K562 (cell line): ENCODE data around the gene UFSP2. TPM values are rescaled to one million over a fixed set of nuclear protein-coding genes. Genes with fewer than 3 reads are reported as not detected.
A peak's percentile ranks its signal among the peaks of the same experiment; 100 is the strongest.

Source experiments
- CTBP1 ChIP-seq: fragments of 450-650 bp; IDR thresholded peaks from 2 replicates; pipeline ENCODE4 v1.6.1; 2016; ENCODE audit warnings: borderline replicate concordance
- DMBX1 ChIP-seq: fragments of 250-450 bp; sonication (Bioruptor Pico); IDR thresholded peaks from 2 replicates; pipeline ENCODE4 v1.8.0; 2022; ENCODE audit warnings: inconsistent platforms, mild to moderate bottlenecking, moderate library complexity, borderline replicate concordance
- DPF2 ChIP-seq: fragments of 450-650 bp; IDR thresholded peaks from 2 replicates; pipeline ENCODE4 v1.6.1; 2016
- ETV1 ChIP-seq: fragments of 450-650 bp; conservative IDR thresholded peaks from 2 replicates; pipeline ENCODE4 v1.6.1; 2016; ENCODE audit warnings: missing genetic modification characterization, control low read depth, low read depth, missing compliant biosample characterization
- GTF3C2 ChIP-seq: IDR thresholded peaks from 3 replicates; pipeline ENCODE4 v1.6.1; 2011; ENCODE audit warnings: borderline replicate concordance, mild to moderate bottlenecking, moderate library complexity; ENCODE audit not compliant: insufficient read length; ENCODE audit errors: extremely low read depth
- HDAC1 ChIP-seq, 2 experiments: fragments of 450-650 bp; IDR thresholded peaks; 2 replicates each; pipeline ENCODE4 v1.6.1; 2016 to 2017; ENCODE audit warnings: inconsistent platforms in 1 of 2, mild to moderate bottlenecking in 1 of 2, moderate library complexity in 1 of 2
- HNRNPH1 ChIP-seq: fragments of 200-400 bp; formaldehyde crosslinking; optimal IDR thresholded peaks from 2 replicates; pipeline ENCODE3; 2017; ENCODE audit warnings: low read depth, mild to moderate bottlenecking, low read length, moderate library complexity
- HNRNPLL ChIP-seq: fragments of 200-400 bp; formaldehyde crosslinking; IDR thresholded peaks from 2 replicates; pipeline ENCODE4 v1.6.1; 2017; ENCODE audit warnings: low read length, low read depth, mild to moderate bottlenecking; ENCODE audit not compliant: poor library complexity, severe bottlenecking
- HOXB6 ChIP-seq: fragments of 250-450 bp; sonication (Bioruptor Pico); IDR thresholded peaks from 2 replicates; pipeline ENCODE4 v1.5.1; 2022; ENCODE audit warnings: mild to moderate bottlenecking, borderline replicate concordance
- KAT7 ChIP-seq: sonication (generic); formaldehyde crosslinking; IDR thresholded peaks from 2 replicates; pipeline ENCODE4 v1.8.0; 2022; ENCODE audit warnings: missing genetic modification reagents, mild to moderate bottlenecking, borderline replicate concordance
- KDM1A ChIP-seq, 2 experiments: fragments of 450-650 bp; IDR thresholded peaks; 2 replicates each; pipeline ENCODE4 v1.6.1; 2016; ENCODE audit warnings: mild to moderate bottlenecking in 2 of 2
- KDM5B ChIP-seq: fragments of 200-600 bp; sonication (generic); IDR thresholded peaks from 2 replicates; pipeline ENCODE4 v1.6.1; 2012; ENCODE audit warnings: low read depth, mild to moderate bottlenecking, moderate library complexity, low read length, control low read depth, inconsistent platforms; ENCODE audit not compliant: insufficient replicate concordance
- LEF1 ChIP-seq: fragments of 450-650 bp; IDR thresholded peaks from 2 replicates; pipeline ENCODE4 v1.6.1; 2016; ENCODE audit warnings: mild to moderate bottlenecking
- MAZ ChIP-seq, 2 experiments: fragments of 450-650 bp in 1 of 2; sonication (generic) in 1 of 2; formaldehyde crosslinking; IDR thresholded peaks in 1 of 2; conservative IDR thresholded peaks in 1 of 2; 2 replicates each; pipeline versions ENCODE4 v1.4.0 to v1.5.0; 2020; ENCODE audit warnings: mild to moderate bottlenecking in 1 of 2, missing genetic modification reagents in 1 of 2
- MCM3 ChIP-seq: fragments of 450-650 bp; IDR thresholded peaks from 2 replicates; pipeline ENCODE4 v1.6.1; 2016
- PKNOX1 ChIP-seq: fragments of 450-650 bp; IDR thresholded peaks from 2 replicates; pipeline ENCODE4 v1.6.1; 2016
- RBM17 ChIP-seq: fragments of 200-400 bp; formaldehyde crosslinking; IDR thresholded peaks from 2 replicates; pipeline ENCODE4 v1.6.1; 2017; ENCODE audit warnings: low read depth, mild to moderate bottlenecking, low read length, borderline replicate concordance
- SNAPC5 ChIP-seq: fragments of 250-450 bp; sonication (Bioruptor Pico); IDR thresholded peaks from 2 replicates; pipeline ENCODE4 v1.8.0; 2021; ENCODE audit warnings: moderate library complexity, mild to moderate bottlenecking, inconsistent platforms
- SOX6 ChIP-seq: fragments of 450-650 bp; IDR thresholded peaks from 2 replicates; pipeline ENCODE4 v1.6.1; 2014; ENCODE audit warnings: mild to moderate bottlenecking
- STAT6 ChIP-seq: sonication (generic); formaldehyde crosslinking; IDR thresholded peaks from 2 replicates; pipeline ENCODE4 v1.8.1; 2023; ENCODE audit warnings: mild to moderate bottlenecking, missing genetic modification reagents
- TEAD1 ChIP-seq, 2 experiments: fragments of 450-650 bp in 1 of 2; sonication (generic) in 1 of 2; formaldehyde crosslinking; IDR thresholded peaks; 2 replicates each; pipeline versions ENCODE4 v1.4.0 to v1.8.0; 2020 to 2022; ENCODE audit warnings: mild to moderate bottlenecking in 2 of 2, missing genetic modification reagents in 1 of 2
- ZNF212 ChIP-seq: fragments of 450-650 bp; formaldehyde crosslinking; IDR thresholded peaks from 2 replicates; pipeline ENCODE4 v1.4.0; 2020; ENCODE audit warnings: mild to moderate bottlenecking
- ZNF695 ChIP-seq: fragments of 450-650 bp; formaldehyde crosslinking; IDR thresholded peaks from 2 replicates; pipeline ENCODE4 v1.4.0; 2020; ENCODE audit warnings: mild to moderate bottlenecking, moderate library complexity
- polyA plus RNA-seq, 8 experiments: library from polyadenylated mRNA; depleted of rRNA in 4 of 8; stranded (reverse) in 5 of 8; unstranded in 3 of 8; fragments of >200 nt; fragmentation: Nextera tagmentation in 2 of 8; fragmentation: Illumina TruSeq in 1 of 8; extraction: Ambion mirVana in 2 of 8; extraction: Trizol in 1 of 8; gene quantifications; 2 replicates each; pipeline versions ENCODE4 v1.2.1 to v1.2.3, GENCODE V29; 2011 to 2014; ENCODE audit warnings: inconsistent platforms in 1 of 8, missing spikeins in 1 of 8
- total RNA-seq, 7 experiments: library from RNA; depleted of rRNA in 6 of 7; stranded (reverse); fragments of >200 nt in 6 of 7; fragmentation: Illumina TruSeq in 2 of 7; extraction: Trizol in 2 of 7; gene quantifications; 2 replicates each; pipeline versions ENCODE4 v1.2.1 to v1.2.3, GENCODE V29; 2011 to 2021; ENCODE audit warnings: low replicate concordance in 1 of 7

UFSP2 gene
- total and polyA plus RNA-seq, 9 of the 15 experiments (the other 6 are each of a cell fraction or from before 2014, with no cell fraction given) = 20.1 to 55.8 (median 26.6) TPM

- TF ChIP-seq KAT7 (CRISPR knock-in tag) = no peak
- TF ChIP-seq CTBP1 = peak; percentile 16; the same call in 1 of the 2 replicates
- TF ChIP-seq KDM5B = no peak
- TF ChIP-seq HNRNPH1 = no peak
- 0 out of 2 replicates have a peak, but pooled peaks have one; percentile 32 for TF ChIP-seq SOX6
- no peak for TF ChIP-seq STAT6 (CRISPR knock-in tag)
- TF ChIP-seq DMBX1 (CRISPR knock-in tag) = no peak
- TF ChIP-seq ZNF695 (CRISPR knock-in tag) = no peak
- no peak for TF ChIP-seq GTF3C2
- TF ChIP-seq MAZ (CRISPR knock-in tag; conservative IDR thresholded peaks at IDR 0.05 in 1 of 2, IDR thresholded peaks at IDR 0.05 in 1 of 2) = no peak
- peak; percentile 20; the same call in 1 of the 2 replicates for TF ChIP-seq DPF2
- TF ChIP-seq HOXB6 (CRISPR knock-in tag) = no peak
- TF ChIP-seq ZNF212 (CRISPR knock-in tag) = no peak
- no peak for TF ChIP-seq HNRNPLL
- no peak for TF ChIP-seq RBM17
- peak in 1 of 2 experiments; percentile 65; a peak in 1 of 4 replicates for TF ChIP-seq HDAC1 (IDR thresholded peaks at IDR 0.05)
- no peak for TF ChIP-seq SNAPC5 (CRISPR knock-in tag)
- no peak for TF ChIP-seq TEAD1 (CRISPR knock-in tag; IDR thresholded peaks at IDR 0.05)
- 0 out of 2 replicates have a peak, but pooled peaks have one; percentile 39 for TF ChIP-seq PKNOX1
- 0 out of 2 replicates have a peak, but pooled peaks have one; percentile 29 for TF ChIP-seq LEF1
- peak; percentile 75 for TF ChIP-seq ETV1
- TF ChIP-seq KDM1A (IDR thresholded peaks at IDR 0.05) = peak; percentile 88 to 92
- TF ChIP-seq MCM3 = no peak
These were observed 40.8 kb downstream of the UFSP2 start (continued) for GRCh38 chr4:185384930-185385331.
